Measurements from ENCODE around the gene TNFSF12.

DNA sequence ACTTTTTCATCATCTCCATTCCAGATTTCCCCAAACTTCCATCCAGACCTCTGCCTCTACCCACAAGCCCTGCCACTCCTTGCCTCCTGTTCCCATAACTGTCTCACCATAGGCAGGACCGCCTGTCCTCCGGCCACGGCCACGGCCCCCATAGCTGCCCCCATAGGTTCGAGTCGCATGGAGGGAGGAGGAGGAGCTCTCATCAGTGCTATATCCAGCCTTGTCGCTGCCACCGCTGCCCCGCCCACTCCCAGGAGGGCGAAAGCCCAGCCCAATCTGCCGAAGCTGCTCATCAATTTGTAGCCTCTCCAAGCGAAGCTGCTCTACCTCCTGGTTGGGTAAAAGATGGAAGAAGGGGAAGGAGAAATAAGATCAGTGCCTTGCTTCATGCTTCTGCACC lies 44.4 kb downstream of the TNFSF12 start:
- TF ChIP-seq ARNTL (CRISPR knock-in tag; IDR thresholded peaks at IDR 0.05; ENCODE audit: borderline replicate concordance, low read depth) = no peak
- no peak for TF ChIP-seq PPARA (CRISPR knock-in tag; IDR thresholded peaks at IDR 0.05; ENCODE audit: borderline replicate concordance)
- no peak for TF ChIP-seq ESRRG (CRISPR knock-in tag; IDR thresholded peaks at IDR 0.05)
- TF ChIP-seq TOX (CRISPR knock-in tag; IDR thresholded peaks at IDR 0.05; ENCODE audit: borderline replicate concordance) = no peak
- no peak for TF ChIP-seq ZFP30 (CRISPR knock-in tag; IDR thresholded peaks at IDR 0.05)
- TF ChIP-seq, protein P1, sequence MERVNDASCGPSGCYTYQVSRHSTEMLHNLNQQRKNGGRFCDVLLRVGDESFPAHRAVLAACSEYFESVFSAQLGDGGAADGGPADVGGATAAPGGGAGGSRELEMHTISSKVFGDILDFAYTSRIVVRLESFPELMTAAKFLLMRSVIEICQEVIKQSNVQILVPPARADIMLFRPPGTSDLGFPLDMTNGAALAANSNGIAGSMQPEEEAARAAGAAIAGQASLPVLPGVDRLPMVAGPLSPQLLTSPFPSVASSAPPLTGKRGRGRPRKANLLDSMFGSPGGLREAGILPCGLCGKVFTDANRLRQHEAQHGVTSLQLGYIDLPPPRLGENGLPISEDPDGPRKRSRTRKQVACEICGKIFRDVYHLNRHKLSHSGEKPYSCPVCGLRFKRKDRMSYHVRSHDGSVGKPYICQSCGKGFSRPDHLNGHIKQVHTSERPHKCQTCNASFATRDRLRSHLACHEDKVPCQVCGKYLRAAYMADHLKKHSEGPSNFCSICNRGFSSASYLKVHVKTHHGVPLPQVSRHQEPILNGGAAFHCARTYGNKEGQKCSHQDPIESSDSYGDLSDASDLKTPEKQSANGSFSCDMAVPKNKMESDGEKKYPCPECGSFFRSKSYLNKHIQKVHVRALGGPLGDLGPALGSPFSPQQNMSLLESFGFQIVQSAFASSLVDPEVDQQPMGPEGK (CRISPR knock-in tag; IDR thresholded peaks at IDR 0.05; ENCODE audit: borderline replicate concordance) = no peak
- TF ChIP-seq CREB5 (CRISPR knock-in tag; IDR thresholded peaks at IDR 0.05; ENCODE audit: low read depth) = no peak
- no peak for TF ChIP-seq OSR1 (CRISPR knock-in tag; IDR thresholded peaks at IDR 0.05)
- no peak for TF ChIP-seq TCF4 (CRISPR knock-in tag; IDR thresholded peaks at IDR 0.05; ENCODE audit: borderline replicate concordance)
- no peak for TF ChIP-seq RARB (CRISPR knock-in tag; IDR thresholded peaks at IDR 0.05)
- TF ChIP-seq CSDC2 (CRISPR knock-in tag; IDR thresholded peaks at IDR 0.05) = no peak
- no peak for TF ChIP-seq ZNF70 (CRISPR knock-in tag; IDR thresholded peaks at IDR 0.05)
- TF ChIP-seq ZFP3 (CRISPR knock-in tag; IDR thresholded peaks at IDR 0.05) = no peak
